ENCODE measurements around the gene ANKMY2.

GRCh38 chr7:16634271-16634738, 11.2 kb downstream of the ANKMY2 start:
- TF ChIP-seq CTCF (IDR thresholded peaks at IDR 0.05; ENCODE audit: poor library complexity, severe bottlenecking) (no peak), EZH2 (IDR thresholded peaks at IDR 0.05; ENCODE audit: borderline replicate concordance, insufficient read depth, low read length, poor library complexity, severe bottlenecking) (no peak), POLR2AphosphoS5 (IDR thresholded peaks at IDR 0.05) (no peak), EP300 (conservative IDR thresholded peaks at IDR 0.05; ENCODE audit: poor library complexity, severe bottlenecking) (no peak), RAD21 (conservative IDR thresholded peaks at IDR 0.05) (no peak), REST (IDR thresholded peaks at IDR 0.05; ENCODE audit: borderline replicate concordance) (no peak), MXI1 (conservative IDR thresholded peaks at IDR 0.05; ENCODE audit: poor library complexity, severe bottlenecking) (no peak)
